ENCODE results near the gene DNAH6.

DNAH6 gene

DNA sequence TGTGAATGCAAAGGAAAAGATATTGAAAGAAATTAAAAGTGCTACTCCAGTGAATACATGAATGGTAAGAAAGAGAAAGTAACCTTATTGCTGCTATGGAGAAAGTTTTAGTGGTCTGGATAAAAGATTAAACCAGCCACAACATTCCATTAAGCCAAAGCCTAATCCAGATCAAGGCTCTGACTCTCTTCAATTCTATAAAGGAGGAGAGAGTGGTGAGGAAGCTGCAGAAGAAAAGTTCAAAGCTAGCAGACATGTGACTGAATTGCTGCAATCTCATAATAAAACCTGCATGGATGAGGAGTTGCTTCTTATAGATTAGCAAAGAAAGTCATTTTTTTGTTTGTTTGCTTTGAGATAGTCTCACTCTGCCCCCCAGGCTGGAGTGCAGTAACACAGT lies 130.2 kb downstream of the DNAH6 start:
- TF ChIP-seq CTCF (IDR thresholded peaks at IDR 0.05; ENCODE audit: low read depth, low read length): no peak
- in situ Hi-C loops (cut with HindIII; ENCODE audit: low sequenced_read_pairs): no loop called here
- DNase-seq (ENCODE audit: low read depth, low spot score): no peak
- no peak overlapping the region for H3K4me3 ChIP-seq (ENCODE audit: low read depth, low read length)

DNA sequence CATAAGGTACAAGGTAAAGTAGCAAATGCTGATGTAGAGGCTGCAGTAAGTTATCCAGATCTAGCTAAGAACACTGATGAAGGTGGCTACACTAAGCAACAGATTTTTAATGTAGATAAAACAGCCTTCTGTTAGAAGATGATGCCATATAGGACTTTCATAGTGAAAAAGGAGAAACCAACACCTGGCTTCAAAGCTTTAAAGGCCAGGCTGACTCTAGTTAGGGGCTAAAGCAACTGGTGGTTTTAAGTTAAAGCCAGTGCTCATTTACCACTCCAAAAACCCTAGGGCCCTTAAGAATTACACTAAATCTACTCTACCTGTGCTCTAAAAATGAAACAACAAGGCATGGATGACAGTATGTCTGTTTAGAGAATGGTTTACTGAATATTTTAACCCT lies 131.0 kb downstream of the DNAH6 start:
- no peak for TF ChIP-seq CTCF (IDR thresholded peaks at IDR 0.05; ENCODE audit: low read depth, low read length)
- in situ Hi-C loops (cut with HindIII; ENCODE audit: low sequenced_read_pairs): no loop called here
- no peak for DNase-seq (ENCODE audit: low read depth, low spot score)
- no peak overlapping the region for H3K4me3 ChIP-seq (ENCODE audit: low read depth, low read length)

- no peak for DNase-seq (ENCODE audit: low read depth, low spot score)
- no peak overlapping the region for H3K4me3 ChIP-seq (ENCODE audit: low read depth, low read length)
- TF ChIP-seq CTCF (IDR thresholded peaks at IDR 0.05; ENCODE audit: low read depth, low read length): no peak
- in situ Hi-C loops (cut with HindIII; ENCODE audit: low sequenced_read_pairs): no loop called here
These were observed 132.8 kb downstream of the DNAH6 start for GRCh38 chr2:84649058-84649457.

- in situ Hi-C loops (cut with HindIII; ENCODE audit: low sequenced_read_pairs): no loop called here
- TF ChIP-seq CTCF (IDR thresholded peaks at IDR 0.05; ENCODE audit: low read depth, low read length): no peak
- DNase-seq (ENCODE audit: low read depth, low spot score): no peak
- H3K4me3 ChIP-seq (ENCODE audit: low read depth, low read length): no peak overlapping the region
These were observed 133.3 kb downstream of the DNAH6 start for GRCh38 chr2:84649487-84650142.

- in situ Hi-C loops (cut with HindIII; ENCODE audit: low sequenced_read_pairs): no loop called here
- no peak for DNase-seq (ENCODE audit: low read depth, low spot score)
- no peak for TF ChIP-seq CTCF (IDR thresholded peaks at IDR 0.05; ENCODE audit: low read depth, low read length)
- no peak overlapping the region for H3K4me3 ChIP-seq (ENCODE audit: low read depth, low read length)
These were observed 136.1 kb downstream of the DNAH6 start for GRCh38 chr2:84652431-84652830.

DNA sequence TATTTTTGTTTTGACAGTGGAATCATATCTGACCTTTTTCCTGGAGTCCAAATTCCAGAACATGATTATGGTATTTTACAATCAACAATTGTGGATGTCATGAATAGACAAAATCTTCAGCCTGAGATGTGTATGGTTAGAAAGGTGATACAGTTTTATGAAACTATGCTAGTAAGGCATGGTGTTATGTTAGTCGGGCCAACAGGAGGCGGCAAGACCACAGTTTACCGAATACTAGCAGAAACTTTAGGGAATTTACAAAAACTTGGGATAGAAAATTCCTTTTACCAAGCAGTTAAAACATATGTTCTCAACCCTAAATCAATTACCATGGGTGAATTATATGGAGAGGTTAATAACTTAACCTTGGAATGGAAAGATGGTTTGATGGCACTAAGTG lies 137.0 kb downstream of the DNAH6 start:
- in situ Hi-C loops (cut with HindIII; ENCODE audit: low sequenced_read_pairs): no loop called here
- no peak overlapping the region for H3K4me3 ChIP-seq (ENCODE audit: low read depth, low read length)
- no peak for DNase-seq (ENCODE audit: low read depth, low spot score)

More for the DNA sequence above, 137.0 kb downstream of the DNAH6 start:
- no peak for TF ChIP-seq CTCF (IDR thresholded peaks at IDR 0.05; ENCODE audit: low read depth, low read length)
